Stimulated activated CD8-positive, alpha-beta memory T cell treated with anti-CD3 and anti-CD28 coated beads, Interleukin-15, amount 100 ng/mL, for 24 hours (primary cell): ENCODE measurements around the gene PIP5K1B.

ENCODE experiments used
- DNase-seq: peaks from one replicate; pipeline ENCODE4 v3.0.0-alpha.2; 2020; ENCODE audit warnings: low read depth

The PIP5K1B gene

GRCh38 chr9:68739621-68740174 lies 34.7 kb downstream of the PIP5K1B start:
- no peak for DNase-seq

- DNase-seq: no peak
These were observed 35.5 kb downstream of the PIP5K1B start for GRCh38 chr9:68740561-68740960.

GRCh38 chr9:68741234-68741633 lies 36.2 kb downstream of the PIP5K1B start:
- DNase-seq: no peak

- DNase-seq: no peak
These were observed 36.8 kb downstream of the PIP5K1B start for GRCh38 chr9:68741704-68742332.

- DNase-seq: no peak
These were observed 37.3 kb downstream of the PIP5K1B start for GRCh38 chr9:68742333-68742730.

- DNase-seq: no peak
These were observed 39.4 kb downstream of the PIP5K1B start for GRCh38 chr9:68744426-68744825.

- no peak for DNase-seq
These were observed 41.5 kb downstream of the PIP5K1B start for GRCh38 chr9:68746525-68746924.

- DNase-seq: no peak
These were observed 42.0 kb downstream of the PIP5K1B start for GRCh38 chr9:68747043-68747533.

GRCh38 chr9:68749135-68749534 lies 44.1 kb downstream of the PIP5K1B start:
- DNase-seq: no peak

- DNase-seq: no peak
These were observed 44.6 kb downstream of the PIP5K1B start for GRCh38 chr9:68749579-68750159.

- DNase-seq: no peak
These were observed 45.2 kb downstream of the PIP5K1B start for GRCh38 chr9:68750255-68750654.

- no peak for DNase-seq
These were observed 45.7 kb downstream of the PIP5K1B start for GRCh38 chr9:68750786-68751185.

GRCh38 chr9:68751556-68751955 lies 46.5 kb downstream of the PIP5K1B start:
- no peak for DNase-seq

- no peak for DNase-seq
These were observed 50.0 kb downstream of the PIP5K1B start for GRCh38 chr9:68755051-68755450.

- DNase-seq: no peak
These were observed 50.7 kb downstream of the PIP5K1B start for GRCh38 chr9:68755752-68756151.

- DNase-seq: no peak
These were observed 55.1 kb downstream of the PIP5K1B start for GRCh38 chr9:68759981-68760673.

GRCh38 chr9:68760674-68761333 lies 55.8 kb downstream of the PIP5K1B start:
- no peak for DNase-seq

GRCh38 chr9:68762570-68762969 lies 57.5 kb downstream of the PIP5K1B start:
- no peak for DNase-seq

- DNase-seq: no peak
These were observed 58.1 kb downstream of the PIP5K1B start for GRCh38 chr9:68763104-68763503.

- DNase-seq: no peak
These were observed 63.6 kb downstream of the PIP5K1B start for GRCh38 chr9:68768619-68769018.

- no peak for DNase-seq
These were observed 64.8 kb downstream of the PIP5K1B start for GRCh38 chr9:68769852-68770251.

GRCh38 chr9:68771376-68771775 lies 66.3 kb downstream of the PIP5K1B start:
- DNase-seq: no peak
